SJCRH30 (cell line): ENCODE data around the gene CACNB4. TPM values are rescaled to one million over a fixed set of nuclear protein-coding genes. Genes with fewer than 3 reads are reported as not detected.
"Not testable (repeated sequence)": the region's sequence is repeated elsewhere in the genome, so short reads cannot be mapped to it uniquely, and the experiment has no call there.

Experiments used
- DNase-seq, 2 experiments: peaks; one replicate each; pipeline ENCODE4 v3.0.0-alpha.2; 2015 to 2020
- H3K27ac ChIP-seq: fragments of 250-450 bp; sonication (Bioruptor Pico); 2 replicates; pipeline ENCODE4 v1.5.1; 2020; ENCODE audit warnings: mild to moderate bottlenecking, moderate library complexity
- H3K27me3 ChIP-seq: fragments of 250-450 bp; sonication (Bioruptor Pico); 2 replicates; pipeline ENCODE4 v1.5.1; 2020; ENCODE audit warnings: mild to moderate bottlenecking, moderate library complexity
- H3K36me3 ChIP-seq: fragments of 250-450 bp; sonication (Bioruptor Pico); 2 replicates; pipeline ENCODE4 v1.5.1; 2020; ENCODE audit warnings: mild to moderate bottlenecking, moderate library complexity
- H3K4me1 ChIP-seq: fragments of 250-450 bp; sonication (Bioruptor Pico); 2 replicates; pipeline ENCODE4 v1.5.1; 2020; ENCODE audit warnings: mild to moderate bottlenecking, moderate library complexity
- H3K4me3 ChIP-seq: fragments of 250-450 bp; sonication (Bioruptor Pico); 2 replicates; pipeline ENCODE4 v1.5.1; 2020; ENCODE audit warnings: mild to moderate bottlenecking, moderate library complexity
- H3K9me3 ChIP-seq: fragments of 250-450 bp; sonication (Bioruptor Pico); replicated peaks from 2 replicates; pipeline ENCODE4 v1.5.1; 2020; ENCODE audit warnings: mild to moderate bottlenecking, moderate library complexity
- total RNA-seq: library from RNA; depleted of rRNA; stranded (reverse); fragments of >200 nt; shearing (Covaris generic); gene quantifications from 2 replicates; pipeline ENCODE4 v1.2.3, GENCODE V29; 2014

Gene CACNB4
- total RNA-seq, 1 experiment from 2014 or later = 2.2 TPM

DNA sequence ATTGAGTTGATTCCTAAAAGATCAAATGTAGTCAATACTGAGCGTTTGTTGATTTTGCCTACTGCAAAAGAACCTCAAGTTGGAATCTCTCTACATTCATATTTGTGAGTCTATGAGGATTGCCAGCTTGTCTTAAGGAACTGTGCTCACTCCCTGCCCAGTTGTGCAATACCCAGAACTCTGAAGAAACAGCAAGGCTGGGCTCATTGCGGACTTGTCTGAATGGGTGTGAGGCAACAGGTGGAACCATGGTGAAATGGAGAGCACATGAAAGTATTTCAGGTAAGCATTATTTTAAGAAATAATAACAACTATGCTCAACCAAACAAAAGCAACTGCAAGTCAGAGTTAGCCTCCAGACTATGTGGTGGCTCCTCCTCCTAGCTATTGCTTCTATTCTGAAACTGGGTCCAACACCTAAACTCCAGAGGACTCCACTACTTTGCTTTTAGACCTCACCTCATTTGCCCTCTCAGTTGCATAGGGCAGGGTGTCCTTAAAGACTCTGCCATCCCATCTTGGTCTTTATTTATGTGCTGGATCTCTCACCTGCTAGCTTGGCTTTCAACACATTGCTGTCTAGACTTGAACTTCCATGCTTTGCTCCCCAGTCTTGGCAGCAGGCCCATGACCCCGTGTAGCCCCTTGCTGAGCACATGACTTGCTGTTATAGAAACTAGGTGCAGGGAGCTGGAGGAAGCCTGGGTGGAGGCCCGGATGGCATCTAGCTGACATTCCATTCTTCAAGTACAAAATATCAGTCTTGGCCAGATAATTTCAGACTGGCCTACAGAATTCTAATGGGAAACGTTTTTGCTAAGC lies 175.8 kb downstream of the CACNB4 start:
- no peaks in the 10 kb centered on the region for H3K36me3 ChIP-seq
- peak; percentile 43 to 47 for DNase-seq
- no peak overlapping the region for H3K4me3 ChIP-seq
- no peaks in the 10 kb centered on the region for H3K9me3 ChIP-seq
- no peak overlapping the region for H3K27ac ChIP-seq
- H3K4me1 ChIP-seq = no peaks in the 10 kb centered on the region
- no peaks in the 10 kb centered on the region for H3K27me3 ChIP-seq

DNA sequence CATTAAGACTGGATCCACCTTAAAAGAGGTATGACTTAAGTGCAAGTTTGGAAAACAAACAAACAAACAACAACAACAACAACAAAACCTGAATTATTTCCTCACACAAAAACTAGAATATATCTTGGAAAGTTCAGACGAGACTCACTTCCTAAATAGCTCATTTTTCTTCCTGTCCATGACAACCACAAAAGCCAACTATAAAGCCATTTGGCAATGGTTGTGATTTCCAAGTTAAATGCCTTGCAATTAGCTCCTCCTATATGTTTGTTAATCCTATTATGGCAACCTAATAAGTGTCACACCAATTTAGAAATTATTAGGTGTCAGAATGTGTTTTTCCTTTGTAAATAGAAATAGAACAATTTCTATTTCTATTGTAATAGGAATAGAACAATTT lies 179.1 kb downstream of the CACNB4 start:
- Histone ChIP-seq H3K4me3 (no peak overlapping the region), H3K9me3 (no peaks in the 10 kb centered on the region), H3K27me3 (no peaks in the 10 kb centered on the region), H3K27ac (no peak overlapping the region), H3K36me3 (no peaks in the 10 kb centered on the region), H3K4me1 (no peaks in the 10 kb centered on the region)
- DNase-seq = no peak

DNA sequence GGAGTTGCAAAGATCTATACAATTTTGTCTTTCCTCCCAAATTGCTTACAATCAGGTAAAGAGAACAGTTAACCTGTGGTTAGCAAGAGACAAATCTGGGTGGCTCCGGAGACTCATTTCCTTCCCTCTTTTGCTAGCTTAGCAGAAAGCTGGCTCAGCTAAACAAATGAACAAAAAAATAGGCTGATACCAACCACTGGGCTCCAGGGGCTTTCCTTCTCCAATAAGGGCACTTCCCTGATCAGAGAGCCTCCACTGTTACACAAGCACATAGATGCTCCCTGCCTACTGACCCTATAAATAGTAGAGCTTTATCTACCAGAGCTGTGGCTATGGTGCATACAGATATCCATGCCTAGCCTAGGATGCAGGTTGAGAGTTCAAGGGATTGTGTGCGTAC lies 180.5 kb downstream of the CACNB4 start:
- Histone ChIP-seq H3K27me3 (no peaks in the 10 kb centered on the region), H3K4me3 (no peak overlapping the region), H3K27ac (no peak overlapping the region), H3K4me1 (no peaks in the 10 kb centered on the region), H3K36me3 (no peaks in the 10 kb centered on the region), H3K9me3 (no peaks in the 10 kb centered on the region)
- DNase-seq = no peak

DNA sequence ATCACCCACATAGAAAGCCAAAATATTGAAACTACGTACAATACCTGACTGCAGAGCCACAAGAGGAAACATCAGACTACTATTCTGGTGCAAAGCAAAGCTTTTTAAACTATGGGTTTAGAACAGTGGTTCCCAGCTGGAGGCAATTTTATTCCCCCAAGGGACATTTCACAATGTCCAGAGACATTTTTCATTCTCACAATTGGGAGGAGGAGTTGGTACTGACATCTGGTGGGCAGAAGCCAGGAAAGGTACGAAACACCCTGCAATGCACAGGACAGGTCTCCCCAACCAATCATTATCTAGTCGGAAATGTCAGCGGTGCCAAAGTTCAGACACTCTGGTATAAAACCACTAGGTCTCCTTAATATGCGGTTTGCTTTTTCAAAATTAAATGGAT lies 182.2 kb downstream of the CACNB4 start:
- no peaks in the 10 kb centered on the region for H3K27me3 ChIP-seq
- no peaks in the 10 kb centered on the region for H3K4me1 ChIP-seq
- H3K9me3 ChIP-seq = no peaks in the 10 kb centered on the region
- H3K27ac ChIP-seq = no peak overlapping the region
- H3K4me3 ChIP-seq = no peak overlapping the region
- H3K36me3 ChIP-seq = no peaks in the 10 kb centered on the region
- DNase-seq = no peak

DNA sequence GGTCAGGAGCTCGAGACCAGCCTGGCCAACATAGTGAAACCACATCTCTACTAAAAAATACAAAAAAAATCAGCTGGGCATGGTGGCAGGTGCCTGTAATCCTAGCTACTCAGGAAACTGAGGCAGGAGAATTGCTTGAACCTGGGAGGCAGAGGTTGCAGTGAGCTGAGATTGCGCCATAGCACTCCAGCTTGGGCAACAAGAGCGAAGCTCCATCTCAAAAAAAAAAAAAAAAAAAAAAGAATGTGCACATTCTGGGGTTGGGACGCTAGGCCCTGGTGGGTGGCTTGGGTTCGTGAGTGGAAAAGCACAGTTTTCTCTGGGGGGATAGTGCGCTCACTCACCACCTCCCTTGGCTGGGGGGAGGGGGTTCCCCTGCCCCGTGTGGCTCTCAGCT lies 183.2 kb downstream of the CACNB4 start:
- not testable (repeated sequence) for H3K36me3 ChIP-seq, DNase-seq, H3K4me1 ChIP-seq, H3K9me3 ChIP-seq, H3K27me3 ChIP-seq, H3K4me3 ChIP-seq, H3K27ac ChIP-seq

DNA sequence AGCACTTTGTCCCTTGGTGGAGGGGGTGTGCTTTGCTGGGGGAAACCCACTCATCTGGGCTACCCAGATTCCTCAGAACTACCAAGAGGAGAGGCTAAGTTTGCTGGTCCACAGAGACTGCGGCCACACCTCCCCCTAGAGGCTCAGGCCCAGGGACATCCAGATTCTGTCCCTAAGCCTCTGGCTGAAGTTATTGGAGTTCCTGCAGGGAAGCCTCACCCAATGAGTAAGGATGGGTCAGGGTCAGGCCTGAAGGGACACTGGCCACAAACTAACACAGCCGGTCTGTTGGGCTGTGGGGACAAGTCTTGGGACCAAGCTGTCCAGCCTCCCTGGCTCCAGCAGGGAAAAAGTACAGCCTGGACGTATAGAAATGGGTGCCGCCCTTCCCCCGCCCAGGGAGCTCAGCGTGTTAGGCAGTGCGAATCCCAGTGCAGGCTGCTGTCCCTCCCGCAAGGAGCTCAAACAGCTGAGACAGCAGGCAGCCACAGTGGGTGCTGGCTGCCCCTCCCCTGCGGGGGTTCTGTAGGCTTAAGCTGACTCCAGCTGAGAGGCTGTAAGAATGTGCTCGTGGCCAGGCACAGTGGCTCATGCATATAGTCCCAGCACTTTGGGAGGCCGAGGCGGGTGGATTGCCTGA lies 183.7 kb downstream of the CACNB4 start:
- Histone ChIP-seq H3K27ac (no peak overlapping the region), H3K4me1 (no peaks in the 10 kb centered on the region), H3K9me3 (no peaks in the 10 kb centered on the region), H3K36me3 (no peaks in the 10 kb centered on the region), H3K4me3 (no peak overlapping the region), H3K27me3 (no peaks in the 10 kb centered on the region)
- no peak for DNase-seq

DNA sequence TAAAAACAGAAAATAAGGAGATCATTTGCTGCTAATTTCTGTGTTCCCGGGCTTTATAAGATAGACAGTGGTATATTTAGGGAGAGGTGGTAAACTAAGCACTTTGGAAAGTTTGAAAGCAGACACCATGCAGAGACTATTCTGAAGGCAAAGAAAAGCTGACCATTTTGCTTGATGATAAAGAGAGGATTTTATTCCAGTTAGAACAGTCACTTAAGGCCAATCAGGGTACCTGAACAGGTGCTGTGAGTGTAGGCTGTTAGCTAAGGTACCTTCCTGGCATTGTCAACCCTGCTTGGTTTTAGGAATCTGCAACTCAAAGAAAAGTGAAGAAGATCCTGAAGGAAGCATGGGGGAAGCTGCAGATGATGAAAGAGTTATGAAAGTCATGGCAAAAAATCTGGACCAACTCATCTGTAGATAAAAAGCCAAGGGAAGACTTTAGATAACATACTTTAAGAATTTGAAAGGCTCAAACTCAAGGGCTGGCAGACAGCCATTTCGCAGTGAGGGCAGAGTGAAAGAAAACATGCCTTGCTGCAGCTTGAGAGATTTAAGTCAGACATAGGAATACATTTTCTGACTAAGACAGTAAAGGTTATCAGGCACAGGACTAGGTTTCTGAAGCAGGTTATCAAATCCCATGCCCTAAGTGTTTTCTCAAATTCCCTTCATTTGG lies 190.5 kb downstream of the CACNB4 start:
- Histone ChIP-seq H3K9me3 (no peaks in the 10 kb centered on the region), H3K4me1 (no peaks in the 10 kb centered on the region), H3K27me3 (no peaks in the 10 kb centered on the region), H3K27ac (no peak overlapping the region), H3K36me3 (no peaks in the 10 kb centered on the region), H3K4me3 (no peak overlapping the region)
- no peak for DNase-seq

DNA sequence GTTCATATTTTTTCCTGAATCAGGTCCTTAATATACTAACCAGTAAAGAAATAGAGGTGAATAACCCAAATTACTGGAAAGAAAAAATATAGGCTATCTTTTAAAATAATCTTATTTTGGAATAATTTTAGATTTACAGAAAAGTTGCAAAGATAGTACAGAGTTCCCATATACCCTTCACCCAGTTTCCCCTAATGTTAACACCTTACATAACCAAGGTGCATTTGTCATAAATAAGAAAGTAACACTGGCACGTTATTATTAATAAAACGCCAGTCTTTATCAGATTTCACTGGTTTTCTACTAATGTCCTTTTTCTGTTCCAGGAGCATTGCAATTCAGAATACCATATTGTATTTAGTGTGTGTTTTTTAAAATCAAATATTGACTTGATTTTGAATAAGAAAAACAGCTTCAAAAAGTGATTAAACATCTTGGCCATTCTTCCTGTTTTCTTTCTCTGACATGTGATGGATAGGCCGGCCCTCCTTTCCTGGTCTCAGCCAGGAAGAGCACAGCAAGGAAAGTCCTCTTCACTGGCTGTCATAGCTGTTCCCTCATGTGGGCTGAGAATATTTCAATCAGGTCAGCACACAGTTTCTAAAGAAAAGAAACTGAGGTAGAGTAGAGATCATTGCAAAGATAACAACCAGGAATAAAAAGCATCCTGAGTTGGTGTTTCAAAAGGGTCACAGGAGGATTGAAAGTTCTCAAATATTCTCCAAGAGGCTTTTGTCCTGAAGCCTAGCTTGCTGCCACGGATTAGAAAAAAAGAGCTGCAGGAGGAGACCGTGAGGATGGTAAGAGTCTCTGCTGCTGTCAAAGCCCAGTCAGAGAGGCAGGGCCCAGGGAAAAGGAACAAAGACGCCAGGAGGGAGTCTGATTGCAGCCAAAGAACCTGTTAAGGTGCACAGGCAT lies 191.3 kb downstream of the CACNB4 start:
- Histone ChIP-seq H3K4me3 (no peak overlapping the region), H3K27me3 (no peaks in the 10 kb centered on the region), H3K9me3 (no peaks in the 10 kb centered on the region), H3K27ac (no peak overlapping the region), H3K4me1 (no peaks in the 10 kb centered on the region), H3K36me3 (no peaks in the 10 kb centered on the region)
- no peak for DNase-seq

DNA sequence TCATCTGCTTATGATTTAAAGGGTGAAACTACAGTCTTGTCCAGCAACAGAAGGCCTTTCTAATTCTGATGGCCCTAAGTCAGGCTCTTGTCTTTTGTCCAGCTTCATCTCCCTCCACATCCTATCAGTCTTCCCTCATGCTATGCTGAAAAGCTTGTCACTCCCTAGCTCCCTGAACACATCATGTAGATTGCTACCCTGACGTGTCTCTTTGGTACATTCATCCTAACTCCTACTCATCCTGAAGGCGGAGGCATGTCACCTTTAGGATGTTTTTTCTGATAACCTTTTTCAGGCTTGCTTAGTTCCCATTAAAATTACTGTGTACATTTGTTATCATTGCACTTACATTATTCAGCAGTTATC lies 192.2 kb downstream of the CACNB4 start:
- H3K27me3 ChIP-seq = no peaks in the 10 kb centered on the region
- no peak overlapping the region for H3K4me3 ChIP-seq
- no peak overlapping the region for H3K27ac ChIP-seq
- no peaks in the 10 kb centered on the region for H3K4me1 ChIP-seq
- DNase-seq = no peak
- H3K9me3 ChIP-seq = no peaks in the 10 kb centered on the region
- H3K36me3 ChIP-seq = no peaks in the 10 kb centered on the region

DNA sequence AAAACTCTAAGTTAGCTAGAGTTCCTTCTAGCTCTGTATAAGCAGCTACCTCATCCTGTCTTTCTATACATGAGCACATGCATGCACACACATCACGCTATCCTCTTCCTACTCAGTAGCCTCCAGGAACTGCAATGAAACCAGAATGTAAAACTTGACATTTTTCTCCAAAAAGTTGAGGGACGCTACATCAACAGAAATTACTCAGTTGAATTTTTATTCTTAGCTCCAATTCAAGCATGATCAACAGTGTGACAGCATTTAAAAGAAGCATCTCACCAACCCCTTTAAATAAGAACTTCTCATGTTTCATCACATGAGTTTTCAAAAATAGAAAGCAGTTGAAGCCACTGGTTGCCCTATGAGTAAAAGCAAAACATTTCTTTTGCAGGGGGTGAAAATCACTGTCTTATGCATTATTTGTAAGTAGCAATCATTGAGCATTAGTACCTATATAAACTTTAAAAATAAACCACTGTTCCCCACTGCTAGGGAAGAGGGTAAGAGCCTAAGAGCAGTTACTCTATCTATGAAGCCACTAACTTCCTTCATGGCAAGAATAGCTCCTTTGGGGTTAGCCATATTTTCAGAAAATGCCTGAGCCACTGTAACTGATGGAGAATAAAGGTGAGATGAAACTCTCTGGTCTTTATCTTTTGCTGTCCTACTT lies 192.7 kb downstream of the CACNB4 start:
- Histone ChIP-seq H3K36me3 (no peaks in the 10 kb centered on the region), H3K27ac (no peak overlapping the region), H3K4me3 (no peak overlapping the region), H3K9me3 (no peaks in the 10 kb centered on the region), H3K27me3 (no peaks in the 10 kb centered on the region), H3K4me1 (no peaks in the 10 kb centered on the region)
- DNase-seq = no peak

DNA sequence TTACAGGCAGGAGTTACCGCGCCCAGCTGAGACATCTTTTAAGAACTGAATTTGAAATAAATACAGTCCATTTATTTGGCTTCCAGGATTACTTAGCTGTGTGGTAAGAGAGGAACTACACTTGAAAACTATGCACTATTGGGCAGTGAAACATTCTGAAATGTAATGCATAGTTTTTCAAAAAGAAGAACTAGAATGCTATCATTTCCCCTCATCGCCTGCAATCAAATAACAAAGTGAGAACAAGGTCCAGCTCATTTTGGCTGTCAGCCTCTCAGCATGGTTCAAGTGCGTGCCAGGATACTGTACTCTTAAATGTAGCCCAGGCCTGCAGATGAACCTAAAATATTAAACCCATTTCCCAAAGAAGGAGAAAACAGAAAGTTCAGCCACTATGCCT lies 194.0 kb downstream of the CACNB4 start:
- Histone ChIP-seq H3K9me3 (no peaks in the 10 kb centered on the region), H3K36me3 (no peaks in the 10 kb centered on the region), H3K27me3 (no peaks in the 10 kb centered on the region), H3K4me1 (no peaks in the 10 kb centered on the region), H3K27ac (no peak overlapping the region), H3K4me3 (no peak overlapping the region)
- no peak for DNase-seq

DNA sequence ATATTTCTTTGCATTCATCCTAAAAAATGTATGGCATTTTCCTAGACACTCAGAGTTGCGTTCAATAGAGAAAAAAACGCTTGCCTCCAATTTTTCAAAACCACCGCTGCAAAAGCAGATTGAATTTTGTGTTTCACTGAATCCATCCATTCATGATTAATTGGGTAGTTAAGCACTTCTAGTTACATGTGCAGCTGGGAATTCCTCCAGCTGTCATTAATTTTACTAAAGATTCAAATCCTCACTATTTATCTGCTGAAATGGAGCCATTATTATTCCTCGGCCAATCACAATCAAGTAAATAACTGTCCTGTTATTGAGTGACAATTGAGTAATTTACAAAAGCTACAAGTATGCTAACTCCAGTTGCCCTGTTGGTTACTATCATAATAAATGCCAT lies 194.8 kb downstream of the CACNB4 start:
- DNase-seq = no peak

DNA sequence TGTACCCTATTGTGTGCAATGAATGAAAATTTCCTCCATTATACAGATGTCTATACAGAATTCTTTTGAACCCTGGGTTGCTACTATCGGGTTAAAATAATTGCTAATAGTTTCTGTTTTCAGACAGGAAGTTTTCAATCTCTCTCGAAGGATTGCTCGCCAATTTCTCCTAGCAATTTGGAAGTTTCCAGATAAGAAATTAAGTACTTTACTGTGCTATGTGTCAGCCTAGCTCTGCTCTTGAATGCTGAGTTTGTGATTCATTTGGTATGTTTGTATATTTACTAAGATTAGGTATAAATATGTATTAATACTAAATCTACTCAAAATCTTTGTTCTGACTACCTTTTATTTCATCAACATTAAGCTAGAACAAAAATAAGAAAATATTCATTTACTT lies 196.0 kb downstream of the CACNB4 start:
- H3K36me3 ChIP-seq = no peaks in the 10 kb centered on the region
- DNase-seq = no peak
- no peaks in the 10 kb centered on the region for H3K27me3 ChIP-seq
- H3K9me3 ChIP-seq = no peaks in the 10 kb centered on the region
- H3K4me3 ChIP-seq = no peak overlapping the region
- H3K4me1 ChIP-seq = no peaks in the 10 kb centered on the region
- no peak overlapping the region for H3K27ac ChIP-seq

More for the DNA sequence above, 194.8 kb downstream of the CACNB4 start:
- H3K4me3 ChIP-seq = no peak overlapping the region
- no peaks in the 10 kb centered on the region for H3K4me1 ChIP-seq
- H3K9me3 ChIP-seq = no peaks in the 10 kb centered on the region
- H3K27me3 ChIP-seq = no peaks in the 10 kb centered on the region
- no peaks in the 10 kb centered on the region for H3K36me3 ChIP-seq
- H3K27ac ChIP-seq = no peak overlapping the region

DNA sequence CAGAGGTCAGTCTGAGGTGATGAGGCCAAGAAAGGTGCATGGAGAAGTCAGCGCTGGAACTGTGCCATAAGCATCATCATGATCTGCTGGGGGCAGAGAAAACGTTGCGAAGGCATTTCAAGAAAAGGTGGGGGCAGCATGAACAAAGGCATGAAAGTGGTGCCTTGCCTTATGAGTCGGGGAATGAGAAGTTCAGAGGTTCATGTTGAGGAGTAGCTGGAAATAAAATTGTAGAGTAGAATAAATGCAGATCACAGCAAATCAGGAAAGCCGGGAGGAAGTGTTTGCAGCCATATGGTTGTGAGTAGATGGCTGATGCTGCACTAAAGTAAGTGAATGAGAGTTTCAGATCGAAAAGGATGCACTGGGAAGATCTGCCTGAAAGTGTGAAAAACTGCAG lies 198.5 kb downstream of the CACNB4 start:
- no peaks in the 10 kb centered on the region for H3K36me3 ChIP-seq
- H3K9me3 ChIP-seq = no peaks in the 10 kb centered on the region
- H3K27me3 ChIP-seq = no peaks in the 10 kb centered on the region
- no peak for DNase-seq
- H3K4me3 ChIP-seq = no peak overlapping the region
- H3K4me1 ChIP-seq = no peaks in the 10 kb centered on the region
- no peak overlapping the region for H3K27ac ChIP-seq
